Effector memory CD4-positive, alpha-beta T cell (primary cell): ENCODE data around the gene PTPRM.

ENCODE experiments used
- DNase-seq, 3 donors: peaks; one replicate each; pipeline ENCODE4 v3.0.0-alpha.2; 2020
- H3K27ac ChIP-seq: 2 replicates; pipeline ENCODE4 v1.7.0; 2013; ENCODE audit warnings: mild to moderate bottlenecking, low read length, moderate library complexity; ENCODE audit not compliant: insufficient read depth, poor library complexity, severe bottlenecking
- H3K27me3 ChIP-seq: replicated peaks from 2 replicates; pipeline ENCODE4 v1.7.0; 2013; ENCODE audit warnings: mild to moderate bottlenecking, low read length; ENCODE audit not compliant: insufficient read depth, control insufficient read depth, poor library complexity, severe bottlenecking
- H3K36me3 ChIP-seq: 2 replicates; pipeline ENCODE4 v1.7.0; 2013; ENCODE audit warnings: mild to moderate bottlenecking, low read length, moderate library complexity; ENCODE audit not compliant: control insufficient read depth, insufficient read depth
- H3K4me1 ChIP-seq: 2 replicates; pipeline ENCODE4 v1.7.0; 2013; ENCODE audit warnings: low read length, mild to moderate bottlenecking; ENCODE audit not compliant: control insufficient read depth, insufficient read depth, poor library complexity, severe bottlenecking
- H3K4me3 ChIP-seq: 2 replicates; pipeline ENCODE4 v1.7.0; 2013; ENCODE audit warnings: low read length, low read depth, mild to moderate bottlenecking; ENCODE audit not compliant: insufficient read depth, poor library complexity, severe bottlenecking
- H3K9me3 ChIP-seq: 2 replicates; pipeline ENCODE4 v1.7.0; 2013; ENCODE audit warnings: mild to moderate bottlenecking, low read length, moderate library complexity; ENCODE audit not compliant: control insufficient read depth

The PTPRM gene

DNA sequence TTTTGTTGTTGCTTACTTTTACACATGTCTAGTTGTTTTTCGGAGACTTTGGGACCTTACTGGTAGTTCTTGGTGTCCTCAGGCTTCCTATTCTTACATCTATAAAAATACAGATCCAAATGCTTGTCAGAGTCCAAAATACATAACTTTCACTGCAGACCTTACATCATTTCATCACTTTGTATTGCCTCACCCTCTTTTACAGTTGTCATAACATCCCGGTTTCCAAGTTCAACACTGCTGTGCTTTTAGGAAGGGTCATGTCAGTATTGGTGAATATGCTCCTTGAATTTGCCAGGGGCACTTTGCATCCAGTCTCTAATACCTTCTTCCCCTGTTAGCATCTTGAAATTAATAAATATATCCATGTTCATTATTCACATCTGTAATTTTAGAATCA lies 523.9 kb downstream of the PTPRM start:
- Histone ChIP-seq H3K27ac (no peak overlapping the region), H3K4me3 (no peak overlapping the region), H3K4me1 (no peaks in the 10 kb centered on the region), H3K9me3 (no peaks in the 10 kb centered on the region), H3K36me3 (no peaks in the 10 kb centered on the region), H3K27me3 (no peaks in the 10 kb centered on the region)
- no peak for DNase-seq

GRCh38 chr18:8095947-8096570 lies 528.9 kb downstream of the PTPRM start:
- DNase-seq = no peak
- Histone ChIP-seq H3K27me3 (no peaks in the 10 kb centered on the region), H3K36me3 (no peaks in the 10 kb centered on the region), H3K4me3 (no peak overlapping the region), H3K9me3 (no peaks in the 10 kb centered on the region), H3K4me1 (no peaks in the 10 kb centered on the region), H3K27ac (no peak overlapping the region)

DNA sequence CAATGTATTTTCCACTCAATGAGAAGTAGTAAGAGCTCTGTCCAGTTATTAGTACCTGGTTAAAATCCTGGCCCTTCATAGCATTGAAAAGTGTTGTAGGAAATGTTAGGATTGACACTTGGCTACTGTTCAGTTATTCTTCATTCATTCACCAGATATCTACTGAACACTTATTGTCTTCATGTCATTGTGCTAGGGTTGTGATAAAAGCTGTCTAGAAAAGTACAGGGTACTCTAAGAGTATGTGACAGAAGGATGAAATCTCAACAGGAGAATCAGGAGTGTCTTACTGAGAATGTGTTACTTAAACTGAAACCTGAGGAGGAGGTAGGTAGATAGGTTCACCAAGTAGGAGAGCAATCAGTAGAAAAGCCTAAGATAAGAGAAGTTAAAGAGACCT lies 530.3 kb downstream of the PTPRM start:
- no peak for DNase-seq
- Histone ChIP-seq H3K36me3 (no peaks in the 10 kb centered on the region), H3K27me3 (no peaks in the 10 kb centered on the region), H3K4me1 (no peaks in the 10 kb centered on the region), H3K27ac (no peak overlapping the region), H3K4me3 (no peak overlapping the region), H3K9me3 (no peaks in the 10 kb centered on the region)

- H3K27ac ChIP-seq = no peak overlapping the region
- no peaks in the 10 kb centered on the region for H3K4me1 ChIP-seq
- no peaks in the 10 kb centered on the region for H3K36me3 ChIP-seq
- no peaks in the 10 kb centered on the region for H3K27me3 ChIP-seq
- H3K9me3 ChIP-seq = no peaks in the 10 kb centered on the region
- no peak overlapping the region for H3K4me3 ChIP-seq
- DNase-seq = no peak
Observed at GRCh38 chr18:8097927-8098326, 530.8 kb downstream of the PTPRM start.

DNA sequence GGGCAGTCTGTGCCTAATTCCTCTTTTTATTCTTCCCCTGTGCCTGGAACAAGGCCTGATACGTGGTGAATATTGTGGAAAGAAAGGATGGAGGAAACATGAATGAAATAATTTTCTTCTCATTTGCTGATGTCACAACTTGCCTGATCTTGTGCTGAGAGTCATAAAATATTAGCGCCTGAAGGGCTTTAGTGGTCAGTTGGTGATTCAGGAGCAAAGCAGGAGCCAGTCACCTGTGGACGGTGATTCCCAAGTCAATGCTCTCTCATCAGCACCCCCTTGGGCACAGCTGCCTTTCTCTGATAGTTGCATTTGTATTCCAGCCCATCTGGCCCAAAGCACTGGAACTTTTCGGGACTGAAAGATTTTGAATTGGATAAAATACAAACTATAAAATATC lies 539.5 kb downstream of the PTPRM start:
- H3K4me3 ChIP-seq = no peak overlapping the region
- no peak for DNase-seq

DNA sequence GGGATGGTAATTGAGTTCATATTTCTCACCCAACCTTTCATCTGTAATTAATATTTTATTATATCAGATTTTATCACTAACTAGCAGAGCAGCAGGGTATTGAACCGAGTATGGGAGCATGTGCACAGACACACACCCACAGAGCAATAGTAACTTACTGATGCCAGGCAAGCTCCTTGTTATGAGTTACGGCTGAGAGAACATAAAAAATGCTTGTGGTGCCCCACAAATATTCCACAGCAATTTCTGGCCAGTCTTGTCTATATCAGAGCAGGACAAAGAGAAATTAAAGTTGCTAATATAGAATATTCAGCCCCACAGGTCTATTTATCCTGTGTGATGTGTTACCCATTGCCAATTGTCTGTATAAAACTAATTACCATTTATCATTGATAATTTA lies 540.3 kb downstream of the PTPRM start:
- Histone ChIP-seq H3K4me1 (no peaks in the 10 kb centered on the region), H3K27ac (no peak overlapping the region), H3K36me3 (no peaks in the 10 kb centered on the region), H3K9me3 (no peaks in the 10 kb centered on the region), H3K27me3 (no peaks in the 10 kb centered on the region), H3K4me3 (no peak overlapping the region)
- no peak for DNase-seq

More for the DNA sequence above, 539.5 kb downstream of the PTPRM start:
- Histone ChIP-seq H3K9me3 (no peaks in the 10 kb centered on the region), H3K27ac (no peak overlapping the region), H3K4me1 (no peaks in the 10 kb centered on the region), H3K36me3 (no peaks in the 10 kb centered on the region), H3K27me3 (no peaks in the 10 kb centered on the region)

- Histone ChIP-seq H3K27ac (no peak overlapping the region), H3K36me3 (peaks cover 4% of the 10 kb centered on the region), H3K9me3 (no peaks in the 10 kb centered on the region), H3K4me1 (no peaks in the 10 kb centered on the region), H3K27me3 (no peaks in the 10 kb centered on the region), H3K4me3 (no peak overlapping the region)
- no peak for DNase-seq
Observed at GRCh38 chr18:8114480-8114879, 547.4 kb downstream of the PTPRM start.

- Histone ChIP-seq H3K4me1 (no peaks in the 10 kb centered on the region), H3K9me3 (no peaks in the 10 kb centered on the region), H3K27ac (no peak overlapping the region), H3K27me3 (no peaks in the 10 kb centered on the region), H3K4me3 (no peak overlapping the region), H3K36me3 (peaks cover 4% of the 10 kb centered on the region)
- DNase-seq = no peak
Observed at GRCh38 chr18:8116341-8117005, 549.4 kb downstream of the PTPRM start.

DNA sequence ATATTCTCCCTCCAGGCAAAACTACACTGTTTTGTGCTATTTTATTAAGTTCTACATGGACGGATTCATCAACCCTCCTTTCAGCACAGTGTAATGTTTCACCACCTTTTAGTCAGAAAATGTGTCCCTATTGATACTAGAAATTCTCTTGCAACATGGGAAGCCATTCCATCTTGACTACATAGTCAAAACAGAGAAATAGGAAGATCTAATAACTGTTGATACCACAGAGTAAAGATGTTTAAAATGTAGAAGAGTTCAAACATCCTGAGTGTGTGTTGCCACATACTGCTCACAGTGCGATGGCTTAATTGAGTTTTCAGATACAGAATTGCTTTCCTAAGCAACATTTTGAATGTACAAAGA lies 549.9 kb downstream of the PTPRM start:
- no peak overlapping the region for H3K4me3 ChIP-seq
- H3K27me3 ChIP-seq = no peaks in the 10 kb centered on the region
- no peak overlapping the region for H3K27ac ChIP-seq
- H3K36me3 ChIP-seq = peaks cover 4% of the 10 kb centered on the region
- no peaks in the 10 kb centered on the region for H3K4me1 ChIP-seq
- DNase-seq = no peak
- no peaks in the 10 kb centered on the region for H3K9me3 ChIP-seq

DNA sequence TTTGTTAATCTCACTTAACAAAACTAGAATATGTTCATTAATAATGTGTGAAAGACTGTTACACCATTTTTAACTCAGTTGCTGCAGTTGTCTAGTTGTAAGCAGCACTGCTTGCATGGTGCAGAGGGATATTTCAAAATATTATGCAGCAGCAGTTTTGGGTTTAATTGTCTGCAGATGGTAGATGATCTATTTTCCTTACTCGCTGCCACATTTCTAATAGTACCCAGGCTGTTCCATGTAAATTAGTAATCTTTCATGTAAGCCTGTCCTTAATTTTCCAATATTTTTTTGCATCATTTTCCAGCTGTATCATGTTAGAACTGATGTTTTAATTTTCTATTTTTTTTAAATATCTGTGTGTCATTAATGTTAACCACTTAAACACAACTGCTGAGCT lies 554.0 kb downstream of the PTPRM start:
- H3K27ac ChIP-seq = no peak overlapping the region
- no peak overlapping the region for H3K4me3 ChIP-seq
- no peak for DNase-seq
- H3K4me1 ChIP-seq = no peaks in the 10 kb centered on the region
- no peaks in the 10 kb centered on the region for H3K36me3 ChIP-seq
- H3K9me3 ChIP-seq = no peaks in the 10 kb centered on the region
- no peaks in the 10 kb centered on the region for H3K27me3 ChIP-seq
